COLO668 (cell line): ENCODE measurements around the gene AGR3.

Experiments
- DNase-seq: peaks from one replicate; lab custom pipeline; 2025; ENCODE audit not compliant: unreplicated experiment; lab: John Stamatoyannopoulos, UW

The AGR3 gene

GRCh38 chr7:16838891-16839290 is 42.9 kb downstream of the AGR3 start:
- no peak for DNase-seq

GRCh38 chr7:16838386-16838785 is 43.4 kb downstream of the AGR3 start:
- DNase-seq = no peak

- no peak for DNase-seq
Observed at GRCh38 chr7:16836481-16836880, 45.3 kb downstream of the AGR3 start.

GRCh38 chr7:16833373-16833772 is 48.4 kb downstream of the AGR3 start:
- no peak for DNase-seq

GRCh38 chr7:16826060-16826459 is 55.7 kb downstream of the AGR3 start:
- no peak for DNase-seq

- DNase-seq = no peak
Observed at GRCh38 chr7:16822029-16822428, 59.8 kb downstream of the AGR3 start.

GRCh38 chr7:16818732-16819131 is 63.1 kb downstream of the AGR3 start:
- no peak for DNase-seq

GRCh38 chr7:16817536-16817935 is 64.2 kb downstream of the AGR3 start:
- DNase-seq = no peak

- DNase-seq = no peak
Observed at GRCh38 chr7:16816824-16817223, 65.0 kb downstream of the AGR3 start.

- DNase-seq = no peak
Observed at GRCh38 chr7:16815001-16815400, 66.8 kb downstream of the AGR3 start.

- no peak for DNase-seq
Observed at GRCh38 chr7:16813232-16813616, 68.6 kb downstream of the AGR3 start.

- no peak for DNase-seq
Observed at GRCh38 chr7:16812542-16813231, 69.1 kb downstream of the AGR3 start.

GRCh38 chr7:16811551-16811950 is 70.2 kb downstream of the AGR3 start:
- no peak for DNase-seq

- no peak for DNase-seq
Observed at GRCh38 chr7:16810573-16810972, 71.2 kb downstream of the AGR3 start.

- DNase-seq = no peak
Observed at GRCh38 chr7:16810112-16810511, 71.7 kb downstream of the AGR3 start.
